ENCODE data around the gene ACAA1.
"Not testable (repeated sequence)": the region's sequence is repeated elsewhere in the genome, so short reads cannot be mapped to it uniquely, and the experiment has no call there.

DNA sequence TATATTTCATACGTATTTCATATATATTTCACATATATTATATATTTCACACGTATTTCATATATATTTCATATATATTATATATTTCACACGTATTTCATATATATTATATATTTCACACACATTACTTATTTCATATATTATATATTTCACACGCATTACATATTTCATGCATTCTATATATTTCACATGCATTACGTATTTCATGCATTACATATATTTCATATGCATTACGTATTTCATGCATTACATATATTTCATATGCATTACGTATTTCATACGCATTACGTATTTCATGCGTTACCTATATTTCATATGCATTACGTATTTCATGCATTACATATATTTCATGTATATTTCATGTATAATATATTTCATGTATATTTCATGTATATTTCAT lies 23.8 kb upstream of the ACAA1 start:
- TF ChIP-seq MXI1 (IDR thresholded peaks at IDR 0.05; ENCODE audit: borderline replicate concordance, low read depth, low read length); MAZ (IDR thresholded peaks at IDR 0.05; ENCODE audit: borderline replicate concordance, low read depth, low read length); CEBPB (IDR thresholded peaks at IDR 0.05; ENCODE audit: low read depth, low read length); POLR2A (IDR thresholded peaks at IDR 0.05; ENCODE audit: low read depth, low read length); RAD21 (IDR thresholded peaks at IDR 0.05; ENCODE audit: low read length); RCOR1 (IDR thresholded peaks at IDR 0.05; ENCODE audit: insufficient replicate concordance, low read length): not testable (repeated sequence)
- TF ChIP-seq, protein P1, sequence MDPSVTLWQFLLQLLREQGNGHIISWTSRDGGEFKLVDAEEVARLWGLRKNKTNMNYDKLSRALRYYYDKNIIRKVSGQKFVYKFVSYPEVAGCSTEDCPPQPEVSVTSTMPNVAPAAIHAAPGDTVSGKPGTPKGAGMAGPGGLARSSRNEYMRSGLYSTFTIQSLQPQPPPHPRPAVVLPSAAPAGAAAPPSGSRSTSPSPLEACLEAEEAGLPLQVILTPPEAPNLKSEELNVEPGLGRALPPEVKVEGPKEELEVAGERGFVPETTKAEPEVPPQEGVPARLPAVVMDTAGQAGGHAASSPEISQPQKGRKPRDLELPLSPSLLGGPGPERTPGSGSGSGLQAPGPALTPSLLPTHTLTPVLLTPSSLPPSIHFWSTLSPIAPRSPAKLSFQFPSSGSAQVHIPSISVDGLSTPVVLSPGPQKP (IDR thresholded peaks at IDR 0.05; ENCODE audit: borderline replicate concordance, low read depth, low read length) = not testable (repeated sequence)
- TF ChIP-seq, protein P2, sequence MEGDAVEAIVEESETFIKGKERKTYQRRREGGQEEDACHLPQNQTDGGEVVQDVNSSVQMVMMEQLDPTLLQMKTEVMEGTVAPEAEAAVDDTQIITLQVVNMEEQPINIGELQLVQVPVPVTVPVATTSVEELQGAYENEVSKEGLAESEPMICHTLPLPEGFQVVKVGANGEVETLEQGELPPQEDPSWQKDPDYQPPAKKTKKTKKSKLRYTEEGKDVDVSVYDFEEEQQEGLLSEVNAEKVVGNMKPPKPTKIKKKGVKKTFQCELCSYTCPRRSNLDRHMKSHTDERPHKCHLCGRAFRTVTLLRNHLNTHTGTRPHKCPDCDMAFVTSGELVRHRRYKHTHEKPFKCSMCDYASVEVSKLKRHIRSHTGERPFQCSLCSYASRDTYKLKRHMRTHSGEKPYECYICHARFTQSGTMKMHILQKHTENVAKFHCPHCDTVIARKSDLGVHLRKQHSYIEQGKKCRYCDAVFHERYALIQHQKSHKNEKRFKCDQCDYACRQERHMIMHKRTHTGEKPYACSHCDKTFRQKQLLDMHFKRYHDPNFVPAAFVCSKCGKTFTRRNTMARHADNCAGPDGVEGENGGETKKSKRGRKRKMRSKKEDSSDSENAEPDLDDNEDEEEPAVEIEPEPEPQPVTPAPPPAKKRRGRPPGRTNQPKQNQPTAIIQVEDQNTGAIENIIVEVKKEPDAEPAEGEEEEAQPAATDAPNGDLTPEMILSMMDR (conservative IDR thresholded peaks at IDR 0.05; ENCODE audit: low read depth, low read length) = not testable (repeated sequence)
- TF ChIP-seq, protein P3, sequence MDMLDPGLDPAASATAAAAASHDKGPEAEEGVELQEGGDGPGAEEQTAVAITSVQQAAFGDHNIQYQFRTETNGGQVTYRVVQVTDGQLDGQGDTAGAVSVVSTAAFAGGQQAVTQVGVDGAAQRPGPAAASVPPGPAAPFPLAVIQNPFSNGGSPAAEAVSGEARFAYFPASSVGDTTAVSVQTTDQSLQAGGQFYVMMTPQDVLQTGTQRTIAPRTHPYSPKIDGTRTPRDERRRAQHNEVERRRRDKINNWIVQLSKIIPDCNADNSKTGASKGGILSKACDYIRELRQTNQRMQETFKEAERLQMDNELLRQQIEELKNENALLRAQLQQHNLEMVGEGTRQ (IDR thresholded peaks at IDR 0.05; ENCODE audit: low read depth, low read length) = not testable (repeated sequence)
